GM23248 (cell line): Measurements from ENCODE around the gene CYP27C1.
"Not testable (repeated sequence)": the region's sequence is repeated elsewhere in the genome, so short reads cannot be mapped to it uniquely, and the experiment has no call there.

Experiments used
- EZH2 ChIP-seq: fragments of 200-600 bp; sonication (generic); IDR thresholded peaks from 2 replicates; pipeline ENCODE4 v1.6.1; 2018; ENCODE audit warnings: antibody characterized with exemption, mild to moderate bottlenecking; ENCODE audit not compliant: insufficient read depth, poor library complexity, severe bottlenecking
- EZH2phosphoT487 ChIP-seq: fragments of 200-600 bp; sonication (generic); IDR thresholded peaks from 2 replicates; pipeline ENCODE4 v1.6.1; 2018; ENCODE audit warnings: antibody characterized with exemption, moderate library complexity, mild to moderate bottlenecking, low read depth; ENCODE audit not compliant: insufficient read depth

- TF ChIP-seq EZH2, EZH2phosphoT487: not testable (repeated sequence)
Observed at GRCh38 chr2:127241184-127241583, 21.1 kb upstream of the CYP27C1 start.
